HG03039 (cell line): Measurements from ENCODE around the gene SMIM1.

Source experiments
- ATAC-seq: cut with Tn5 transposase; IDR thresholded peaks from one replicate; pipeline ENCODE4 v1.9.1; 2021; ENCODE audit warnings: mild to moderate bottlenecking, moderate library complexity; ENCODE audit not compliant: unreplicated experiment

Gene SMIM1

DNA sequence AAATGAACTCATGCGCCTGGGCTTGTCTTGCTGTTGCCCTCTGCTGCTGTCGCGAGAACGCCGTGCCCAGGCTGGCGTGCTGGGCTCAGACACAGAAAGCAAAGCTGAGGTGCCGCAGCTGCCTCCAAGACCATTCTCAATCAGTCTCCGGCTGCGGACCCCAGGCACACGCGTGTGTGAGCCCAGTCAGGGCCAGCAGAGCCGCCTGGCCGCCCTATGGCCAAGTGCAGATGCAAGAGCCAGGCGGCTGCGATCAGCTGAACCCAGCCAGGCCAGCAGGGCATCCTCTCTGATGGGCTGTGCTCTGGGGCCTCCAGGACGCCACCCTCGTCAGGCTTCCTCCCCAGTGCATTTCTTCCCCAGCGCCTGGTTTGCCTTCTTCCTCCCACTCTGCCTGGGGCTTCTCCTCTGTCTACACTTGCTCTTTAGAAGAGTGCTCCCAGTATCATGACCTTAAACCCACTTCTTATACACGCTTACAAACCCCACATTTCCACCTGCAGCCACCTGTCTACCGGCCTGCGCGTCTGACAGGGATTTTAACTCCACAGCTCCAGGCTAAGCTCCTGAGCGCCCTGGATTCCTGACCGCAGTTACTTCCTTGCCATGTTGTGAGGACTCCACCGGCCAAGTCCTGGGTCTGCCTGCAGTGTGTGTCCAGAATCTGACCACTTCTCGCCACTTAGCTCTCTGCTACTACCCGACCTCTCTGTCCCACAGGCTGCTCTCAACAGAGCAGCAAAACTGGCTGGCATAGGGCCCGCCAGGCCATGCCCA is 45.5 kb downstream of the SMIM1 start:
- no peak for ATAC-seq

GRCh38 chr1:3819771-3820200 is 47.2 kb downstream of the SMIM1 start:
- no peak for ATAC-seq

DNA sequence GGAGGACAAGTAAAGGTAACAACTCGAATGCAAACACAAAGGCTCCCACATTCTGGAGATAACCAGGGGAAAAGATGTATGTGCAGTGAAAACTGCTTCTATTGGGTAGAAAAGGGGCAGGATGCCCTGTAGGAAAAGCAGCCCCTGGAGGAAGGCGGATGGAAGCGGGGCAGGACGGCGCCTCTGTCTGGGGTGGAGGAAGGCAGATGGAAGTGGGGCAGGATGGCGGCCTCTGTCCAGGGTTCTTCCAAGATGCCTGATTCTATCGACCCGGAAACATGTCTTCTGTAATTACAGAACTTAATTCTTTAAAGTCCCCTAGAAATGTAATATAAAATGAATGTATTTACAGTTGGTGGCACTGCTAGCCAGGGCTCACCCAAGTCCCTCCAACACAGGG is 47.8 kb downstream of the SMIM1 start:
- no peak for ATAC-seq

DNA sequence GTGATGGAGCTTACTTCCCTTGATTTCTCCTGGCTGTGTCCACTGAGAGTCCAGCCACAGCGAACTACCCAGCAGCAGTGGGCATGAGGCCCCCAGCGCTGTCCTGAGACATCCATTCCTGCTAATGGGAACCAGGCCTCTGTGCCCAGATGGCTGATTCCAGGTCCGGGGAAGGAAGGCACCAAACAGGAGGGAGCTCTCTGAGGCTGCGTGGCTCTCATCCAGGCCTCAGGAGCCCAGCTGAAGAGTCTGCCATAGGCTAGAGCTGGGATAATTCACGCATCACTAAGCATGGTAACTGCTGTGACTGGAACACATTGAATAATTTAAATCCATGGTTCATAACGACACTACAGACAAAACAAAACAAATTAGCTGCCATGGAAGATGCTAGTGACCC is 48.5 kb downstream of the SMIM1 start:
- no peak for ATAC-seq

DNA sequence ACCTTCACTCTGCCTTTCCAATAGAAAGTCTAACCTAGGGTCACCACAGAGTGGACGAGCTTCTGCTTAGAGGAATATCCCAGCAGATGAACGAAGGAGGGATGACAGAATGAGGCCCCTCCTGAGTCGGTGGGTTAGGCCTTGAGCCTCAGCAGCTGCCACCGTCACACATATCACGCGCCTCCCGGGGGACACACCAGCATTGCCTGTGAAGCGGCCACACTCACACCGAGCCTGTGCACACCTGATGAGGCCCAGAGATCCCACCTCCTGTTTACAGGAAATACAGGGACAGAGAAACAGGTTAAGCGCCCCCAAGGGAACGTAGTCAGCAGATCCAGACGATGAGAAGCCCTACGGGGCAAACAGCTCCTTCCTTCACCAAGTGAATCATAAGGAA is 48.9 kb downstream of the SMIM1 start:
- ATAC-seq: no peak

DNA sequence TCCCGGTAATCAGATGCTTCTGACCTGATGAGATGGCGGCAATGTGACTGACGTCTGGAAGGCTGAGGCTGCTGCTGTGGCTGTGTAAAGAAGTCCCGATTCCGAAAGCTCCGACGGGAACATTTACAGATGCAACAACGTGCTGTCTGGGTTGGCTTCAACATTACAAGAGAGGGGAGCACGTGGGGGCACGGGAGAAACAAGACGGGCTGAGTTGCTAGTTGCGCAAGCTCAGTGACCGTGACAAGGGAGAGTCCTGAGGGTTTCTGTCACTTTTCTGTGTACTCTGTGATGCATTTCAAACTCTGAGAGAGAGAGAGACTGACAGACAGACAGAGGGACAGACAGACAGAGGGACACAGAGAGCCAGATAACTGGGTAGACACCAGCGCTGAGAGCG is 49.4 kb downstream of the SMIM1 start:
- no peak for ATAC-seq

DNA sequence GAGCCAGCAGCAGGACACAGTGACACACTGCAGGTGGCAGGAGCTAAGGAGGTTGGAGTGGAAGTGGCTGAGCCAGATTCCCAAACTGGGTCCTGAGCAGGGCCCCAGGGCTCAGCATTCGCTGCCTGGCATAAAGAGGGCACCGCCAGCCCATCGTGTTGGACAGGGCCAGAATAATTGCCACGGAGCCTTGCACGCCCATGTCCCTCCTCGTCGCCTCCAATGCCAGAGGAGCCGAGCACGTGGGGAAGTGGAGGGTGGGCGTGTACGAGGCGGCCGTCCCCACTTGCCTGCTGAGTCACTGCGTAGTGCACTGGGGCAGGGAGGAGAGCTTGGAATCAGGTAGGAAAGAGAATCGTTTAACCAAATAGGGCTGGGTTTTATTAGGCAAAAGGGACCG is 49.9 kb downstream of the SMIM1 start:
- ATAC-seq: no peak

- no peak for ATAC-seq
These were observed 52.1 kb downstream of the SMIM1 start for GRCh38 chr1:3824650-3825049.

- no peak for ATAC-seq
These were observed 52.8 kb downstream of the SMIM1 start for GRCh38 chr1:3825356-3825755.
